GM18861 (cell line): ENCODE measurements around the gene BICD1.
A peak's percentile ranks its signal among the peaks of the same experiment; 100 is the strongest.

ENCODE experiments used
- ATAC-seq: cut with Tn5 transposase; IDR thresholded peaks from one replicate; pipeline ENCODE4 v1.9.1; 2021; ENCODE audit not compliant: unreplicated experiment

The BICD1 gene

DNA sequence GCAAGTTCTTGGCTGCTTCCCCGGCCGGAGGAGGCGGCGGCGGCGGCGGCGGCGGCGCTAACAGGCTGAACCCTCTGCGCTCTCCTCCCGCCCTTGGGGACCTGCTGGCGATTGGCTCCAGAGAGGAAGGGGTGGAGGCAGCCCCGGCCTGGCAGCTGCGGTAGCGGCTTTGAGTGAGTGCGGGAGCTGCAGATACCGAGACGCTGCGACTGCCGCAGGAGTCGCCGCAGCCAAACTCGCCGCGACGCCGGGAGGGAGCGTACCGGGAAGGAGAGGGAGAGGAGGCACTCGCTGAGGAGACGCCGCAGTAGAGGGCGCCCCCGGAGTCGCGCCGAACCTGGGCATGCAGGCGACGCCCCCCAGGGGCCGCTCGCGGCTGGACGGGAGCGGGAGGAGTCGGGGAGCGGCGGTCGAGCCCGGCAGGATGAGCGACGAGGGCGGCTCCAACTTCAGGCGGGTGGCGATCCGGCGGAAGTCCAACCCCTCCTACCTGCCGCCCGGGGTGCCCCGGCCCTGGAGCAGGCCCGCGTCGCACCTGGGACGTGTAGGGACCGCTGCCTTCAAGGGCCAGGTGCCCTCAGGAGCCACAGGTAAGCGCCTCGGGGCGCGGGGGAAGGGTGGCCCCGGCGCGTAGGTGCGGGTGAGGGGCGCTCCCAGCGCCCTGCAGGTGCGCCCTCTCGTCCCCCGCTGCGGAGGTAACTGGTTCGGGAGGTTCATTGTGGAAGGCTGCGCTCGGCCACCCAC, 292.9 kb downstream of the BICD1 start, which contains the start of gene FGD4:
Gene FGD4 (plus strand): TSS at position 189 of the 744 bp plus-strand sequence.
- peak; percentile 74 for ATAC-seq

GRCh38 chr12:32400114-32400672, 293.5 kb downstream of the BICD1 start:
- ATAC-seq = no peak

DNA sequence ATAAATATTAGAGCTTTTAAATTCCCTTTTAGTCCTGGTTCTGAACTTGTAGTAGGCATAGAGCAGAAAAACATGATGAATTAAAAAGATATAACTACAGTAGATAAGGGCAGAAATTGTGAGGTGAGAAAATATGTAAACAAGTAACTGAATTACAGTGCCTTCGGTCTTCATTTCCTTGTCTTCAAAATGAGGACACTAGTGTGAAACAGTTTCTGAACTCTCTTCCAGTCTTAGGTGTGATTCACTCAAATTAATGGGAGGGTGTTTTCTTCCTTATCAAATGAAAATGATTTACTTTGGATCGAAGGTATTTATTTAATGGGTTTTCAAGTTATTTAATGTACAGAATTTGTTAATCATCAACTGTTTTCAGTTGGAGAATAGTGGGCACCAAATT, 294.2 kb downstream of the BICD1 start:
- no peak for ATAC-seq

DNA sequence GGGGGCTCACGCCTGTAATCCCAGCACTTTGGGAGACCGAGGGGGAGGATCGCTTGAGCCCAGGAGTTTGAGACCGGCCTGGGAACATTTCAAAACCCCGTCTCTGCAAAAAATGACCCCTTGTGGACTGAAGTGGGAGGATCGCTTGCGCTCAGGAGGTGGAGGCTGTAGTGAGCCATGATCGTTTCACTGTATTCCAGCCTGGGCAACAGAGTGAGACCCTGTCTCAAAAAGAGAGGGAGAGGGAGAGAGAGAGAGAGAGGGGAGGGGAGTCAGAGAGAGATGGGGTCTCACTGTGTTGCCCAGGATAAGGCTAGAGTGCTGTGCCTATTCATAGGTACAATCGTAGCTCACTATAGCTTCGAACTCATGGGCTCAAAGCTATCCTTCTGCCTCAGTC, 295.5 kb downstream of the BICD1 start:
- ATAC-seq = no peak

DNA sequence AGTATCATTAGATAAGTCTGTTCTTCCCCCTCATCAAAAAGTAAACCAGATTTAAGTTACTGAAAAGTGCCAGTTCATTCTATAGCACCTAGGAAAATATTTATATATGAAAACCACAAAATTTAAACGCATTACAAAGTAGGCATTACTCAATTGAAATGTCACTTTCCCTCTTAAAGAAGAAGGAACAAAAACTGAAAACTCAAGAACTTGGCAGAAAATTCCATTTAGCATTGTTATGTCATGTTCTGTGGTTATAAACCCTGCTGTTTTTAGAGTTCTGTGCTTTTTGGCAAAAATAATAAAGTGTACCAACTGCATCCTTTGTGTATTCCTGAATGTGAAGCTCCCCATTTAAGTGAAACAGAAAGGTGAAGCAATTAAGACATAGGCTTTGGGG, 296.3 kb downstream of the BICD1 start:
- no peak for ATAC-seq

- ATAC-seq = no peak
These were observed 301.1 kb downstream of the BICD1 start for GRCh38 chr12:32407795-32408194.

- no peak for ATAC-seq
These were observed 306.8 kb downstream of the BICD1 start for GRCh38 chr12:32413412-32413811.

GRCh38 chr12:32418221-32418620, 311.6 kb downstream of the BICD1 start:
- ATAC-seq = no peak

DNA sequence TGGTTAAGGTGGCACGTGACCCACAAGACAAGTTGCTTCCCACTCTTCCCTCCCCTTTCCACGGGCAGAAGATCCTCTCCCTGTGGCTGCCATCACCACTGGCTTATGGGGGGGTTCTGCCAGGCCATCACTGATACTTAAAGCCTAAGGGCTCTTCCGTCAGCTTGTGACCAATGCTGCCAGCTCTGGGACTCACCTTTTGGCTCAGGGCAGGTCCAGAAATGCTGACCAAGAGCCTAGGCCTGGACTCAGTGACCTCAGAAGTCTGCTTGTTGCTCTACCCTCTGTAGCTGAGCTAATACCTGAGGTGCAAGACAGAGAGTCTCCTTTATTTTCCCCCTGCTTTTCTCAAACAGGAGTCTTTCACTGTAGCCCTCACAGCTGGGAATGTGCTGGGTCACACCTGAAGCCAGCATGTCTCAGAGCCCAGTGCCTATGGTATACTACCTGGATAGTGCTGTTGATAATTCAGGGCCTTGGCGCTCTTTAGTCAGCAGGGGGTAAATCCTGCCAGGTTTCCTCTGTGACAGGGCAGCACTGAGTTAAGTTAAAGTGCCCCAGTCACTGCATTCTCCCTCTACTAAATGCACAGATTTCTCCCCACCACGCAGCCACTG, 312.4 kb downstream of the BICD1 start:
- ATAC-seq = no peak

DNA sequence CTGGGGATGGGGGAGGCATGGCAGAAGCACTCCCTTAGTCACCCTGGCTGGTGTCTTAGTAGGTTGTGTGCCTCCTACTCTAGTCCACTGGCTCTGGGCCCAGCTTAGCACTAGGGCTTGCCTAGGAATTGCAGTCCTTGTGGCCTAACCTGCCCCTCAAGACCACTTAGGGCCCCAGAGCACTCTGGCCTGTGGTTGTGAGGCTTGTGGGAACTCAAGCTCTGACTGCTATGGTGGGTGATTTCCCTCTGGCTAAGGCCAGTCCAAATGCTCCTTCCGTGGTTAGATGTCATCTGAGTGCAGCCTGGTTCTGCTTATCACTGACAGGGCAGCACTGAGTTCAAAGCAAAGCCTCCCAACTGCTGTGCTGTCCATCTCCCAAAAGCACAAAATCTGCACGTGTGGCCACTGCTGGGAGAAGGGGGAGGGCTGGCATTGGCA, 312.9 kb downstream of the BICD1 start:
- no peak for ATAC-seq

DNA sequence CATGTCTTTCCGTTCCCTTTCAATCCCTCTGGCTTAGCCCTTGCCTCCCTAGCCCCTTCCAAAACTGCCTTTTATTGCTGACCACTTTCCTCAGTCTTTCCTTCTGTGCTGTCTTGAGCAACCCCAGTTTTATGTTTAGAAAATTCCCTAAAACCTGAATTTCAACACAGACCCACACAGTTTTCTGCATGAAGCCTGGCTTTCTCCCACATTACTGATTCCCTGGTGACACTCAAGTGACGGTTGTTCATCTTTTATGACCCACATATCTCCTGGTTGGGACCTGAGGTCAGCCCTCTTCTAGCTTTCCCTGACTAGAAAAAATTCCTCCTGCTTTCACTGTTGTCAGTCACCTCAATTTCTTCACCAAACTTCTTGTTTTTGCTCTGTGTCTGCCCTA, 313.7 kb downstream of the BICD1 start:
- ATAC-seq = no peak

GRCh38 chr12:32423559-32423958, 316.9 kb downstream of the BICD1 start:
- ATAC-seq = no peak

DNA sequence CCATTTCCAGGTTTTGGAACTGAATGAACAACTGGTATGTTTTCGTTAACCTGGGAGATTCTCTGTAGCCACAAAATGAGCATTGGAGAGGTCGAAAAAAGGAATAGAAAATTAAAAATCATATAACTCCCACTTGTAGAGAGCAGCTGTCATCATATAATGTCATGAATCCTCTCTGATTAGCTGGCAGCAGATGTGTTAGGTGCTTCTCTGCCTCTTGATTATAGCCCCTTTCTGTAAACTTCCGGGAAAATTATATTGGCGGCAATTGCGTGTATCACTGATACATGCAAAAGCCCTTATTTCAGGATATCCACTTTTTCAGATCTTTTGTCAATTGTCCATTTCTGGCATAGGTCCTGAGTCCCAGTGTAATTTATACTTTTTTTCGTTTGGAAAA, 324.4 kb downstream of the BICD1 start:
- no peak for ATAC-seq
